HepG2 (cell line): ENCODE results near the gene TALDO1. TPM values are rescaled to one million over a fixed set of nuclear protein-coding genes. Genes with fewer than 3 reads are reported as not detected.

ENCODE experiments used
- DRAP1 ChIP-seq: IDR thresholded peaks from 2 replicates; pipeline ENCODE4 v1.6.1; 2016; ENCODE audit warnings: missing genetic modification reagents, missing compliant biosample characterization
- GZF1 ChIP-seq: sonication (generic); formaldehyde crosslinking; IDR thresholded peaks from 2 replicates; pipeline ENCODE4 v1.5.1; 2020; ENCODE audit warnings: mild to moderate bottlenecking, missing genetic modification reagents
- KMT2B ChIP-seq: IDR thresholded peaks from 2 replicates; pipeline ENCODE4 v1.6.1; 2016; ENCODE audit warnings: missing genetic modification reagents, missing compliant biosample characterization
- NFAT5 ChIP-seq: sonication (generic); formaldehyde crosslinking; IDR thresholded peaks from 2 replicates; pipeline ENCODE4 v1.4.0; 2020; ENCODE audit warnings: missing genetic modification reagents
- PCBP2 ChIP-seq: fragments of 200-400 bp; formaldehyde crosslinking; optimal IDR thresholded peaks from 2 replicates; pipeline ENCODE3; 2018; ENCODE audit warnings: low read length, low read depth; ENCODE audit not compliant: poor library complexity, severe bottlenecking
- PITX1 ChIP-seq: sonication (generic); formaldehyde crosslinking; IDR thresholded peaks from 2 replicates; pipeline ENCODE4 v1.5.1; 2020; ENCODE audit warnings: mild to moderate bottlenecking, missing genetic modification reagents
- RBM39 ChIP-seq: fragments of 200-400 bp; formaldehyde crosslinking; IDR thresholded peaks from one replicate; pipeline ENCODE4 v1.6.1; 2018; ENCODE audit warnings: antibody characterized with exemption, mild to moderate bottlenecking, low read depth, low read length; ENCODE audit not compliant: poor library complexity, severe bottlenecking
- SAFB2 ChIP-seq: sonication (generic); formaldehyde crosslinking; IDR thresholded peaks from 2 replicates; pipeline ENCODE4 v1.5.1; 2020; ENCODE audit warnings: missing genetic modification reagents, low read depth, mild to moderate bottlenecking, borderline replicate concordance
- ZNF331 ChIP-seq: sonication (generic); formaldehyde crosslinking; IDR thresholded peaks from 2 replicates; pipeline ENCODE4 v1.4.0; 2020; ENCODE audit warnings: missing genetic modification reagents
- ZNF383 ChIP-seq: sonication (generic); formaldehyde crosslinking; IDR thresholded peaks from 2 replicates; pipeline ENCODE4 v1.4.0; 2020; ENCODE audit warnings: missing genetic modification reagents, mild to moderate bottlenecking, borderline replicate concordance
- ZNF589 ChIP-seq: sonication (generic); formaldehyde crosslinking; conservative IDR thresholded peaks from 2 replicates; pipeline ENCODE4 v1.8.0; 2022; ENCODE audit warnings: mild to moderate bottlenecking, moderate library complexity, missing genetic modification reagents
- ZNF616 ChIP-seq: sonication (generic); formaldehyde crosslinking; IDR thresholded peaks from 2 replicates; pipeline ENCODE4 v1.5.0; 2020; ENCODE audit warnings: low read depth, mild to moderate bottlenecking, missing genetic modification reagents
- ZNF678 ChIP-seq: sonication (generic); formaldehyde crosslinking; IDR thresholded peaks from 2 replicates; pipeline ENCODE4 v1.4.0; 2020; ENCODE audit warnings: mild to moderate bottlenecking, missing genetic modification reagents
- ZSCAN20 ChIP-seq: sonication (generic); formaldehyde crosslinking; IDR thresholded peaks from 2 replicates; pipeline ENCODE4 v1.4.0; 2020; ENCODE audit warnings: missing genetic modification reagents, mild to moderate bottlenecking, borderline replicate concordance
- polyA plus RNA-seq, 8 experiments: library from polyadenylated mRNA; depleted of rRNA in 3 of 8; stranded (reverse) in 7 of 8; unstranded in 1 of 8; fragments of >200 nt; fragmentation: Illumina TruSeq in 4 of 8; extraction: Trizol in 4 of 8; gene quantifications; 2 replicates each; pipeline versions ENCODE4 v1.2.1 to v1.2.3, GENCODE V29; 2011 to 2016; ENCODE audit warnings: low read depth in 4 of 8, missing spikeins in 1 of 8, mixed read lengths in 1 of 8; ENCODE audit not compliant: insufficient read depth in 1 of 8
- total RNA-seq, 5 experiments: library from RNA; depleted of rRNA; stranded (reverse); fragments of >200 nt; fragmentation: Illumina TruSeq; extraction: Trizol; gene quantifications; 2 replicates each; pipeline ENCODE4 v1.2.3, GENCODE V29; 2016; ENCODE audit warnings: low read depth in 1 of 5
- TF ChIP-seq, protein P1 (sequence below): sonication (generic); formaldehyde crosslinking; IDR thresholded peaks from 2 replicates; pipeline ENCODE4 v1.4.0; 2020; ENCODE audit warnings: missing genetic modification reagents, borderline replicate concordance

Gene TALDO1
- total and polyA plus RNA-seq, 2 of the 13 experiments (the other 11 are each of a cell fraction or from before 2014, with no cell fraction given) = 107 to 240 TPM

GRCh38 chr11:704781-705645 lies 42.3 kb upstream of the TALDO1 start (continued):
- peak; percentile 39; the same call in 1 of the 2 replicates for TF ChIP-seq NFAT5
- TF ChIP-seq KMT2B (CRISPR knock-in tag) = peak; percentile 46; the same call in 1 of the 2 replicates
- peak; percentile 92 for TF ChIP-seq DRAP1
- TF ChIP-seq ZNF383 (CRISPR knock-in tag) = 0 out of 2 replicates have a peak, but pooled peaks have one; percentile 10
- no peak; the same call in 1 of the 2 replicates for TF ChIP-seq ZNF678
- TF ChIP-seq ZNF589 (CRISPR knock-in tag) = peak; percentile 44; the same call in 1 of the 2 replicates
- TF ChIP-seq ZNF331 = peak; percentile 39; the same call in 1 of the 2 replicates
- TF ChIP-seq ZSCAN20 (CRISPR knock-in tag) = peak; percentile 71; the same call in 1 of the 2 replicates
- TF ChIP-seq, protein P1, sequence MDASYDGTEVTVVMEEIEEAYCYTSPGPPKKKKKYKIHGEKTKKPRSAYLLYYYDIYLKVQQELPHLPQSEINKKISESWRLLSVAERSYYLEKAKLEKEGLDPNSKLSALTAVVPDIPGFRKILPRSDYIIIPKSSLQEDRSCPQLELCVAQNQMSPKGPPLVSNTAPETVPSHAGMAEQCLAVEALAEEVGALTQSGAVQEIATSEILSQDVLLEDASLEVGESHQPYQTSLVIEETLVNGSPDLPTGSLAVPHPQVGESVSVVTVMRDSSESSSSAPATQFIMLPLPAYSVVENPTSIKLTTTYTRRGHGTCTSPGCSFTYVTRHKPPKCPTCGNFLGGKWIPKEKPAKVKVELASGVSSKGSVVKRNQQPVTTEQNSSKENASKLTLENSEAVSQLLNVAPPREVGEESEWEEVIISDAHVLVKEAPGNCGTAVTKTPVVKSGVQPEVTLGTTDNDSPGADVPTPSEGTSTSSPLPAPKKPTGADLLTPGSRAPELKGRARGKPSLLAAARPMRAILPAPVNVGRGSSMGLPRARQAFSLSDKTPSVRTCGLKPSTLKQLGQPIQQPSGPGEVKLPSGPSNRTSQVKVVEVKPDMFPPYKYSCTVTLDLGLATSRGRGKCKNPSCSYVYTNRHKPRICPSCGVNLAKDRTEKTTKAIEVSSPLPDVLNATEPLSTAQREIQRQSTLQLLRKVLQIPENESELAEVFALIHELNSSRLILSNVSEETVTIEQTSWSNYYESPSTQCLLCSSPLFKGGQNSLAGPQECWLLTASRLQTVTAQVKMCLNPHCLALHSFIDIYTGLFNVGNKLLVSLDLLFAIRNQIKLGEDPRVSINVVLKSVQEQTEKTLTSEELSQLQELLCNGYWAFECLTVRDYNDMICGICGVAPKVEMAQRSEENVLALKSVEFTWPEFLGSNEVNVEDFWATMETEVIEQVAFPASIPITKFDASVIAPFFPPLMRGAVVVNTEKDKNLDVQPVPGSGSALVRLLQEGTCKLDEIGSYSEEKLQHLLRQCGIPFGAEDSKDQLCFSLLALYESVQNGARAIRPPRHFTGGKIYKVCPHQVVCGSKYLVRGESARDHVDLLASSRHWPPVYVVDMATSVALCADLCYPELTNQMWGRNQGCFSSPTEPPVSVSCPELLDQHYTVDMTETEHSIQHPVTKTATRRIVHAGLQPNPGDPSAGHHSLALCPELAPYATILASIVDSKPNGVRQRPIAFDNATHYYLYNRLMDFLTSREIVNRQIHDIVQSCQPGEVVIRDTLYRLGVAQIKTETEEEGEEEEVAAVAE (CRISPR knock-in tag) = peak; percentile 0; the same call in 1 of the 2 replicates
- TF ChIP-seq SAFB2 (CRISPR knock-in tag) = peak; percentile 39; the same call in 1 of the 2 replicates
- no peak for TF ChIP-seq PCBP2
- TF ChIP-seq PITX1 (CRISPR knock-in tag) = peak; percentile 86
- TF ChIP-seq ZNF616 (CRISPR knock-in tag) = peak; percentile 34; the same call in 1 of the 2 replicates
- TF ChIP-seq GZF1 (CRISPR knock-in tag) = no peak
- TF ChIP-seq RBM39 = peak; percentile 23
